K562 (cell line): ENCODE results near the gene FAM234A. TPM values are rescaled to one million over a fixed set of nuclear protein-coding genes. Genes with fewer than 3 reads are reported as not detected.

Source experiments
- ATAC-seq: fragments of 200-7000 bp; cut with Tn5 transposase; 3 replicates; pipeline ENCODE4 v1.9.1; 2020; ENCODE audit warnings: moderate library complexity
- BruUV-seq: library from RNA; stranded (reverse); fragments of 400-500 nt; replicated peaks from 2 replicates; lab custom pipeline; 2021; lab: Mats Ljungman, UMichigan
- CTCF ChIA-PET: fragments of 300-600 bp; formaldehyde crosslinking; extraction: SDS; loops from one replicate; lab custom pipeline; 2021; ENCODE audit warnings: low intra/inter-chr PET ratio; lab: Yijun Ruan, JAX
- POLR2A ChIA-PET: fragments of 300-600, 350-650 bp; sonication (Branson Sonifier 250); formaldehyde crosslinking; extraction: SDS; loops from one replicate; lab custom pipeline; 2021; ENCODE audit warnings: antibody characterized with exemption, inconsistent platforms; lab: Yijun Ruan, JAX
- DNase-seq, 4 experiments: peaks; one replicate each; pipeline versions ENCODE4 v3.0.0 to v3.0.0-alpha.2; 2011 to 2018; ENCODE audit warnings: low spot score in 3 of 4, mixed read lengths in 3 of 4; ENCODE audit errors: extremely low read depth in 1 of 4
- FAIRE-seq: peaks from 2 replicates; lab custom pipeline; 2011; peaks lifted over from hg19 to GRCh38; lab: Jason Lieb, UNC
- H2AFZ ChIP-seq: 2 replicates; pipeline ENCODE4 v1.6.0; 2011; ENCODE audit warnings: low read depth, low read length, control low read depth, inconsistent platforms
- H3K27ac ChIP-seq: fragments of 200-600 bp; 3 replicates; pipeline ENCODE4 v1.8.0; 2011; ENCODE audit warnings: low read depth, mild to moderate bottlenecking, control low read depth, inconsistent platforms, low read length, moderate library complexity, mixed read lengths; ENCODE audit errors: extremely low read depth
- H3K27me3 ChIP-seq, 2 experiments: fragments of 300-600 bp in 1 of 2; 2 replicates in 1 of 2; 3 replicates in 1 of 2; pipeline versions ENCODE4 v1.6.0 to v1.8.0; 2011; ENCODE audit warnings: inconsistent platforms in 2 of 2, low read length in 2 of 2, mild to moderate bottlenecking in 1 of 2, mixed read lengths in 1 of 2, moderate library complexity in 1 of 2; ENCODE audit not compliant: control insufficient read depth in 2 of 2, insufficient read depth in 2 of 2
- H3K36me3 ChIP-seq: fragments of 300-600 bp; 3 replicates; pipeline ENCODE4 v1.8.0; 2011; ENCODE audit warnings: mild to moderate bottlenecking, low read length, inconsistent platforms; ENCODE audit not compliant: control insufficient read depth, insufficient read depth
- H3K4me1 ChIP-seq, 2 experiments: fragments of 200-600 bp in 1 of 2; replicated peaks in 1 of 2; 2 replicates in 1 of 2; 3 replicates in 1 of 2; pipeline versions ENCODE4 v1.5.1 to v1.8.0; 2011; ENCODE audit warnings: inconsistent platforms in 2 of 2, low read length in 2 of 2, mild to moderate bottlenecking in 1 of 2, mixed read lengths in 1 of 2, moderate library complexity in 1 of 2; ENCODE audit not compliant: control insufficient read depth in 2 of 2, insufficient read depth in 2 of 2
- H3K4me2 ChIP-seq: 2 replicates; pipeline ENCODE4 v1.6.1; 2011; ENCODE audit warnings: low read length, control low read depth, inconsistent platforms, mixed read lengths; ENCODE audit not compliant: insufficient read depth
- H3K4me3 ChIP-seq: fragments of 200-600 bp; sonication (generic), shearing (Covaris generic); 2 replicates; pipeline ENCODE4 v1.5.1; 2016; ENCODE audit warnings: control low read depth, inconsistent platforms
- H3K79me2 ChIP-seq: fragments of 200-600 bp; 3 replicates; pipeline ENCODE4 v1.8.0; 2011; ENCODE audit warnings: low read length, inconsistent platforms; ENCODE audit not compliant: control insufficient read depth, insufficient read depth
- H3K9ac ChIP-seq, 2 experiments: 2 replicates each; pipeline versions ENCODE4 v1.6.0 to v1.6.1; 2011; ENCODE audit warnings: low read depth in 2 of 2, low read length in 2 of 2, control low read depth in 1 of 2, inconsistent platforms in 1 of 2, mild to moderate bottlenecking in 1 of 2, mixed read lengths in 1 of 2; ENCODE audit not compliant: insufficient read depth in 1 of 2
- H3K9me1 ChIP-seq: one replicate; pipeline ENCODE4 v1.6.0; 2011; ENCODE audit warnings: inconsistent platforms, mild to moderate bottlenecking, low read length, moderate library complexity; ENCODE audit not compliant: control insufficient read depth, insufficient read depth
- H3K9me3 ChIP-seq: replicated peaks from 2 replicates; pipeline ENCODE4 v1.5.1; 2011; ENCODE audit warnings: low read depth, low read length, inconsistent platforms; ENCODE audit not compliant: control insufficient read depth, insufficient read depth
- H4K20me1 ChIP-seq: replicated peaks from 2 replicates; pipeline ENCODE4 v1.6.1; 2011; ENCODE audit warnings: low read length, inconsistent platforms, mixed read lengths; ENCODE audit not compliant: control insufficient read depth, insufficient read depth
- BRD4 ChIP-seq: fragments of 200-600 bp; sonication (generic); IDR thresholded peaks from 2 replicates; pipeline ENCODE4 v1.6.1; 2017; ENCODE audit warnings: inconsistent platforms
- CHD1 ChIP-seq: fragments of 200-600 bp; sonication (generic); IDR thresholded peaks from one replicate; pipeline ENCODE4 v1.6.1; 2012; ENCODE audit warnings: mild to moderate bottlenecking, moderate library complexity, low read length, inconsistent platforms
- ETV1 ChIP-seq: fragments of 450-650 bp; conservative IDR thresholded peaks from 2 replicates; pipeline ENCODE4 v1.6.1; 2016; ENCODE audit warnings: missing genetic modification characterization, control low read depth, low read depth, missing compliant biosample characterization
- GATAD2A ChIP-seq: fragments of 450-650 bp; IDR thresholded peaks from 2 replicates; pipeline ENCODE4 v1.6.1; 2017
- HDGF ChIP-seq: fragments of 450-650 bp; IDR thresholded peaks from 2 replicates; pipeline ENCODE4 v1.6.1; 2016
- HMG20A ChIP-seq: fragments of 450-650 bp; formaldehyde crosslinking; conservative IDR thresholded peaks from 2 replicates; pipeline ENCODE4 v1.4.0; 2020; ENCODE audit warnings: mild to moderate bottlenecking, mixed read lengths
- KDM4B ChIP-seq, 2 experiments: fragments of 450-650 bp in 1 of 2; sonication (generic) in 1 of 2; IDR thresholded peaks; 2 replicates each; pipeline ENCODE4 v1.6.1; 2016 to 2017; ENCODE audit warnings: borderline replicate concordance in 2 of 2, antibody characterized with exemption in 1 of 2, low read depth in 1 of 2, mild to moderate bottlenecking in 1 of 2
- NCOA4 ChIP-seq: fragments of 450-650 bp; IDR thresholded peaks from 2 replicates; pipeline ENCODE4 v1.6.1; 2018; ENCODE audit warnings: mild to moderate bottlenecking; ENCODE audit not compliant: partially characterized antibody
- PHTF2 ChIP-seq: fragments of 250-450 bp; sonication (Bioruptor Pico); IDR thresholded peaks from 2 replicates; pipeline ENCODE4 v1.5.0; 2021; ENCODE audit warnings: mild to moderate bottlenecking
- PTTG1 ChIP-seq: fragments of 450-650 bp; IDR thresholded peaks from 2 replicates; pipeline ENCODE4 v1.6.1; 2016; ENCODE audit warnings: low read depth, mild to moderate bottlenecking, missing genetic modification characterization, missing compliant biosample characterization
- RBFOX2 ChIP-seq: fragments of 200-400 bp; formaldehyde crosslinking; IDR thresholded peaks from 2 replicates; pipeline ENCODE4 v1.6.1; 2017; ENCODE audit warnings: low read depth, mild to moderate bottlenecking, low read length, moderate library complexity
- SAFB2 ChIP-seq: fragments of 200-400 bp; formaldehyde crosslinking; IDR thresholded peaks from 2 replicates; pipeline ENCODE4 v1.6.1; 2018; ENCODE audit warnings: borderline replicate concordance, low read length, low read depth, moderate library complexity; ENCODE audit not compliant: severe bottlenecking
- STAT5A ChIP-seq: IDR thresholded peaks from 2 replicates; pipeline ENCODE4 v1.6.1; 2012; ENCODE audit warnings: low read length, inconsistent platforms, borderline replicate concordance
- TAF15 ChIP-seq: fragments of 200-400 bp; formaldehyde crosslinking; IDR thresholded peaks from 2 replicates; pipeline ENCODE4 v1.6.1; 2017; ENCODE audit warnings: mild to moderate bottlenecking, low read depth, low read length, moderate library complexity
- THRA ChIP-seq: fragments of 450-650 bp; IDR thresholded peaks from 2 replicates; pipeline ENCODE4 v1.6.1; 2017; ENCODE audit warnings: mild to moderate bottlenecking, moderate library complexity
- ZNF224 ChIP-seq: sonication (generic); formaldehyde crosslinking; IDR thresholded peaks from 2 replicates; pipeline ENCODE4 v1.8.0; 2022; ENCODE audit warnings: mild to moderate bottlenecking, missing genetic modification reagents
- ZNF232 ChIP-seq: sonication (generic); formaldehyde crosslinking; IDR thresholded peaks from 2 replicates; pipeline ENCODE4 v1.8.0; 2022; ENCODE audit warnings: mild to moderate bottlenecking, missing genetic modification reagents
- ZNF354B ChIP-seq: fragments of 250-450 bp; sonication (Bioruptor Pico); IDR thresholded peaks from 2 replicates; pipeline ENCODE4 v1.4.0; 2020
- ZNF639 ChIP-seq, 2 experiments: fragments of 200-800 bp in 1 of 2; sonication (Bioruptor generic) in 1 of 2; sonication (generic) in 1 of 2; formaldehyde crosslinking in 1 of 2; IDR thresholded peaks in 1 of 2; conservative IDR thresholded peaks in 1 of 2; 2 replicates each; pipeline versions ENCODE4 v1.5.0 to v1.6.1; 2016 to 2020; ENCODE audit warnings: missing compliant biosample characterization in 1 of 2, missing genetic modification characterization in 1 of 2, missing genetic modification reagents in 1 of 2
- ZNF668 ChIP-seq: fragments of 250-450 bp; sonication (Bioruptor Pico); IDR thresholded peaks from 2 replicates; pipeline ENCODE4 v1.8.0; 2022; ENCODE audit warnings: mild to moderate bottlenecking, inconsistent platforms
- WGBS: fragments of 100-300 bp; shearing (Covaris generic); methylation state at CpG from one replicate; pipeline ENCODE4 v1.1.6; 2016; ENCODE audit warnings: low coverage, mixed read lengths; ENCODE audit not compliant: insufficient coverage; ENCODE audit errors: missing lambda C conversion rate; 5-methylcytosine and 5-hydroxymethylcytosine counted together
- in situ Hi-C: fragments of 300-500 bp; cut with MboI; formaldehyde crosslinking; loops from 4 replicates; pipeline ENCODE4 v1.15.0; 2018; ENCODE audit warnings: inconsistent platforms, mixed read lengths
- intact Hi-C: fragments of 100-400 bp; cut with micrococcal nuclease; formaldehyde crosslinking; loops from 2 replicates; pipeline ENCODE4 v1.14.2; 2022
- polyA plus RNA-seq, 8 experiments: library from polyadenylated mRNA; depleted of rRNA in 4 of 8; stranded (reverse) in 5 of 8; unstranded in 3 of 8; fragments of >200 nt; fragmentation: Nextera tagmentation in 2 of 8; fragmentation: Illumina TruSeq in 1 of 8; extraction: Ambion mirVana in 2 of 8; extraction: Trizol in 1 of 8; gene quantifications; 2 replicates each; pipeline versions ENCODE4 v1.2.1 to v1.2.3, GENCODE V29; 2011 to 2014; ENCODE audit warnings: inconsistent platforms in 1 of 8, missing spikeins in 1 of 8
- total RNA-seq, 7 experiments: library from RNA; depleted of rRNA in 6 of 7; stranded (reverse); fragments of >200 nt in 6 of 7; fragmentation: Illumina TruSeq in 2 of 7; extraction: Trizol in 2 of 7; gene quantifications; 2 replicates each; pipeline versions ENCODE4 v1.2.1 to v1.2.3, GENCODE V29; 2011 to 2021; ENCODE audit warnings: low replicate concordance in 1 of 7

The FAM234A gene
- total and polyA plus RNA-seq, 9 of the 15 experiments (the other 6 are each of a cell fraction or from before 2014, with no cell fraction given), result 1.0 to 47.9 (median 15.0) TPM

- POLR2A ChIA-PET, result interaction anchor here (0.6 to 1.4 kb wide), 5 partner anchors 8 to 111 kb away, joined by 3 to 5 read pairs (median 4); no protein-coding TSS in a partner anchor
- H3K79me2 ChIP-seq, result peaks cover 53% of the 10 kb centered on the region
- CTCF ChIA-PET, result no interaction called here
These were observed 21.6 kb upstream of the FAM234A start for GRCh38 chr16:212999-213398.

More at GRCh38 chr16:212999-213398, 21.6 kb upstream of the FAM234A start:
- Histone ChIP-seq H3K4me2 (no peak overlapping the region), H3K36me3 (peaks cover 90% of the 10 kb centered on the region), H3K27ac (no peak overlapping the region), H3K9me3 (no peaks in the 10 kb centered on the region), H2AFZ (no peak overlapping the region), H3K4me3 (no peak overlapping the region), H3K9me1 (no peaks in the 10 kb centered on the region), H3K9ac (no peak overlapping the region), H3K4me1 (peaks cover 0 to 4% of the 10 kb centered on the region in 2 experiments; a peak in 2 of 5 replicates), H4K20me1 (no peaks in the 10 kb centered on the region), H3K27me3 (no peaks in the 10 kb centered on the region)
- in situ Hi-C loops (no loop called here), intact Hi-C loops (no loop called here)
- DNase-seq, result no peak
- WGBS, result 98% methylated on average over 3 of the region's 3 CpGs
- FAIRE-seq, result no peak
- ATAC-seq, result no peak
- no TSS peak for BruUV-seq
- TF ChIP-seq SAFB2 (no peak), GATAD2A (no peak), ETV1 (tag) (no peak), PTTG1 (tag) (no peak), ZNF668 (CRISPR knock-in tag) (no peak), THRA (no peak), HMG20A (no peak), ZNF232 (CRISPR knock-in tag) (no peak), KDM4B (IDR thresholded peaks at IDR 0.05; ENCODE audit: borderline replicate concordance in 2 of 2, low read depth in 1 of 2) (no peak), STAT5A (no peak), ZNF224 (CRISPR knock-in tag) (no peak), CHD1 (no peak), PHTF2 (CRISPR knock-in tag) (no peak), BRD4 (no peak), NCOA4 (no peak), HDGF (no peak), ZNF354B (no peak), RBFOX2 (no peak), TAF15 (no peak), ZNF639 (CRISPR knock-in tag; conservative IDR thresholded peaks at IDR 0.05 in 1 of 2, IDR thresholded peaks at IDR 0.05 in 1 of 2) (no peak)
